Right atrium auricular region (tissue), 2 donors: Measurements from ENCODE around the gene HNRNPAB. TPM values are rescaled to one million over a fixed set of nuclear protein-coding genes. Genes with fewer than 3 reads are reported as not detected.

Experiments
- DNase-seq: peaks from one replicate; pipeline ENCODE4 v3.0.0-alpha.2; 2019; ENCODE audit warnings: low spot score
- H3K27ac ChIP-seq, 2 donors: fragments of 200-600 bp; sonication (generic); 1 replicate in 1 of 2; 2 replicates in 1 of 2; pipeline ENCODE4 v1.5.1; 2016 to 2019
- H3K27me3 ChIP-seq, 2 donors: fragments of 200-600 bp; sonication (generic); one replicate each; pipeline versions ENCODE4 v1.5.1 to v1.6.0; 2017 to 2019
- H3K36me3 ChIP-seq: fragments of 200-600 bp; sonication (generic); one replicate; pipeline ENCODE4 v1.5.1; 2016
- H3K4me1 ChIP-seq, 2 donors: fragments of 200-600 bp; sonication (generic); one replicate each; pipeline versions ENCODE4 v1.5.1 to v1.6.0; 2017 to 2019
- H3K4me3 ChIP-seq, 2 donors: fragments of 200-600 bp; sonication (generic); 1 replicate in 1 of 2; 2 replicates in 1 of 2; pipeline ENCODE4 v1.5.1; 2017 to 2019; ENCODE audit warnings: mild to moderate bottlenecking in 1 of 2, moderate library complexity in 1 of 2
- H3K9me3 ChIP-seq, 2 donors: fragments of 200-600 bp; sonication (generic); one replicate each; pipeline ENCODE4 v1.5.1; 2019
- CTCF ChIP-seq, 2 donors: fragments of 200-600 bp; sonication (generic); IDR thresholded peaks; one replicate each; pipeline ENCODE4 v1.5.1; 2019; ENCODE audit warnings: antibody characterized with exemption in 2 of 2
- total RNA-seq, 2 donors: library from RNA; depleted of rRNA; stranded (reverse); fragments of >200 nt; gene quantifications; one replicate each; pipeline ENCODE4 v1.1.0, GENCODE V29; 2016

HNRNPAB gene
- total RNA-seq, 2 donors from 2014 or later, result 62.4 to 69.1 TPM

DNA sequence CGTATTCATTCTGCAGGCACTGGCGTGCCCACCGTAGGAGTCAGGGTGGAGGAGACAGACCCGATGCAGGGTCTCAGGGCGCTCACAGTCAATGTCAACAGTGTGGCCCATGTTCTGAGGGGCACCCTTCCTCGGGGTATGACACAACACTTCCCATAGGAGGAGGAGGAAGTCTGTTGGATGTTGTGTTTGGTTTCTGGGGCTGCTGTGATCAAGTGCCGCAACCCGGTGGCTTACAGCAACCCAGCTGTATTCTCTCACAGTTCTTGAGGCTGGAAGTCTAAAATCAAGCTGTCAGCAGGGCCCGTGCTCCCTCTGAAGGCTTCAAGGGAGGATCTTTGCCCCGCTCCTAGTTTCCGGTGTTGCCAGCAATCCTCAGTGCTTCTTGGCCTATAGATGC lies 5.6 kb upstream of the HNRNPAB start:
- Histone ChIP-seq H3K27me3 (no peaks in the 10 kb centered on the region), H3K36me3 (no peaks in the 10 kb centered on the region), H3K9me3 (no peaks in the 10 kb centered on the region), H3K4me1 (no peaks in the 10 kb centered on the region), H3K27ac (no peak overlapping the region), H3K4me3 (no peak overlapping the region)
- no peak for DNase-seq
- no peak for TF ChIP-seq CTCF (IDR thresholded peaks at IDR 0.05)

GRCh38 chr5:178199581-178200434 lies 4.5 kb upstream of the HNRNPAB start:
- Histone ChIP-seq H3K36me3 (no peaks in the 10 kb centered on the region), H3K4me1 (no peaks in the 10 kb centered on the region), H3K27ac (no peak overlapping the region), H3K9me3 (no peaks in the 10 kb centered on the region), H3K27me3 (no peaks in the 10 kb centered on the region), H3K4me3 (no peak overlapping the region)
- no peak for DNase-seq
- TF ChIP-seq CTCF (IDR thresholded peaks at IDR 0.05), result no peak

DNA sequence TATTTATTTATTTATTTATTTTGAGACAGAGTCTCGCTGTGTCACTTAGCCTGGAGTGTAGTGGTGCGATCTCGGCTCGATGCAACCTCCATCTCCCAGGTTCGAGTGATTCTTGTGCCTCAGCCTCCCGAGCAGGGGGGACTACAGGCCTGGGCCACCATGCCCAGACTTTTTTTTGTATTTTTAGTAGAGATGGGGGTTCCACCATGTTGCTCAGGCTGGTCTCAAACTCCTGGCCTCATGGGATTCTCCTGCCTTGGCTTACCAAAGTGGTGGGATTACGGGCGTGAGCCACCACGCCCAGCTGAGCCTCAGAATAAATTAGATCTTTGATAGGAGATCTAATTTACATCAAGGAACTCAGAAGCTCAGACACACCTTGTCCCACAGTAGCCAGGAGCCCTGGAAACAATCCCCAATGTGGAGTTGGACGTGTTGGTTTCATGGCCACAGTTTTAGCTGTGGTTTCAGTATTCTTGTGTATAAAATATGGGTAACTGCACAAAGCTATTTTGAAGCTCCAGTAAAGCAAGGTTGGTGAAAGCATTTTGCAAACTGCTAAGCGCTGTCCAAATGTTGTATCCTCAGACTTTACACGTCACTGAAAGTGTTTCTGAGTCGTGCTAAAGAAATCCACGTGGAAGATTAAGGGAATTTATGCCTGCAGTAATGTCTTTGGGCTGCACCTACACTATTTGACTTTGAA lies 3.0 kb upstream of the HNRNPAB start:
- Histone ChIP-seq H3K9me3 (no peaks in the 10 kb centered on the region), H3K4me3 (no peak overlapping the region), H3K27me3 (no peaks in the 10 kb centered on the region), H3K27ac (no peak overlapping the region), H3K36me3 (peaks cover 6% of the 10 kb centered on the region), H3K4me1 (peaks cover 0 to 10% of the 10 kb centered on the region in 2 donors)
- DNase-seq, result no peak
- no peak for TF ChIP-seq CTCF (IDR thresholded peaks at IDR 0.05)

- H3K27me3 ChIP-seq, result no peaks in the 10 kb centered on the region
- H3K9me3 ChIP-seq, result no peaks in the 10 kb centered on the region
- no peak for TF ChIP-seq CTCF (IDR thresholded peaks at IDR 0.05)
- H3K4me1 ChIP-seq, result peaks cover 0 to 15% of the 10 kb centered on the region in 2 donors
- DNase-seq, result no peak
- peaks cover 11% of the 10 kb centered on the region for H3K36me3 ChIP-seq
- no peak overlapping the region for H3K4me3 ChIP-seq
- H3K27ac ChIP-seq, result no peak overlapping the region
Measured at GRCh38 chr5:178201927-178202235, 2.5 kb upstream of the HNRNPAB start.

GRCh38 chr5:178202541-178202940 lies 1.8 kb upstream of the HNRNPAB start:
- H3K4me3 ChIP-seq, result no peak overlapping the region
- H3K9me3 ChIP-seq, result no peaks in the 10 kb centered on the region
- H3K36me3 ChIP-seq, result peaks cover 18% of the 10 kb centered on the region
- H3K27me3 ChIP-seq, result no peaks in the 10 kb centered on the region
- no peak overlapping the region for H3K27ac ChIP-seq
- peaks cover 0 to 21% of the 10 kb centered on the region in 2 donors for H3K4me1 ChIP-seq
- TF ChIP-seq CTCF (IDR thresholded peaks at IDR 0.05), result no peak
- no peak for DNase-seq
